NCI-H774 (cell line): ENCODE results near the gene ASAP3.

ENCODE experiments used
- DNase-seq: peaks from one replicate; lab custom pipeline; 2025; lab: John Stamatoyannopoulos, UW

The ASAP3 gene

GRCh38 chr1:23449306-23449705, 34.7 kb downstream of the ASAP3 start:
- no peak for DNase-seq

GRCh38 chr1:23448846-23449245, 35.1 kb downstream of the ASAP3 start:
- DNase-seq = no peak

GRCh38 chr1:23446661-23447310, 37.2 kb downstream of the ASAP3 start:
- no peak for DNase-seq

- no peak for DNase-seq
Measured at GRCh38 chr1:23444596-23445390, 39.2 kb downstream of the ASAP3 start.

DNA sequence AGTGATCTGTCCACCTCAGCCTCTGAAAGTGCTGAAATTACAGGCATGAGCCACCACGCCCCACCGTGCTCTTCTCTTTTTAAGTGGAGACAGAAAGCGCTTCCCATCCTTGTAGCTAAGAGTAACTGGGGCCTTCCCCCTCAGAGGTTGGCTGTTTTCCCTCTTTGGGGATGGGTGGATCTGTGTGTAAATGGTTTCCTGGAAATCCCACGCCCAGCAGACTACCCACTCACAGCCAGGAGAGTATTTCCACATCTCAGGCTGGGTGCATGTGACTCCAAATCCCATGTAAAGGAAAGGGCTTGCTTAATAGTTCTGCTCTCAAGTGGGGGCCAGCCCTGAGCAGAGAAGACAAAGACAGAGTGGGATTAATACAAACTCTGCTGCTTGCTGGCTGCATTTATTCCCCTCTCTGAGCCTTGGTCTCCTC, 39.9 kb downstream of the ASAP3 start:
- no peak for DNase-seq

- no peak for DNase-seq
Measured at GRCh38 chr1:23442751-23443150, 41.2 kb downstream of the ASAP3 start.

DNA sequence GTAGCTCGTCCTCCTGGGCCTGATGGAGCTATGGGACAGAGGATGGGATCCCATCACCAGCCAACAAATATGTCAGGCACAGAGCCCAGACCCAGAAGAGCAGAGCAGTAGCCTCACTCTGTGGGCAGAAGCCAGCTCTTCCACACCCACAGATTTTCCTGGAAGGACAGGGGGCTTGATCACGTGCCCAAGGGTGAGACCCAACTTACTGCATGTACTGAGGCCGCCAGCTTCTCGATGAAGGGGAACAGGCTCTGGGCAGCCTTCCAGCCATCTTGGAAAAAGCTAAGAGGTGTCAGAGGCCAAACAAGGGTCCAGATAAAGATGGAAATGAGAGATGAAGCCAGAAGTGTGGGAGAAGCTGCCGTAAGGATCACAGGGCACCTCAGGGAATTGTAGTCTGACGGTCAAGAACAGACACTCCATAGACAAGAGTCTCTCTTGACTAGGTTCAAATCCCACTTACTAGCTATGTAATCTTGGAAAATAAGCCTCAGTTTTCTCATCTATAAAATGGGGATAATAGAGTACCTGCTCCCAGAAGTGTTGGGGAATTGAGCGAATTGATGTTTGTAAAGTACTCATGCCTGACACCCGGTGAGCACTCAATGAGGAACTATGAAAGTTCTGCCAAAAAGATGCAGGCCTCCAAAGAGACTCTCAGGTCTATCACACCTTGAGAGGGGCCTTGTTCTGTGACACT, 42.4 kb downstream of the ASAP3 start:
- DNase-seq = no peak

DNA sequence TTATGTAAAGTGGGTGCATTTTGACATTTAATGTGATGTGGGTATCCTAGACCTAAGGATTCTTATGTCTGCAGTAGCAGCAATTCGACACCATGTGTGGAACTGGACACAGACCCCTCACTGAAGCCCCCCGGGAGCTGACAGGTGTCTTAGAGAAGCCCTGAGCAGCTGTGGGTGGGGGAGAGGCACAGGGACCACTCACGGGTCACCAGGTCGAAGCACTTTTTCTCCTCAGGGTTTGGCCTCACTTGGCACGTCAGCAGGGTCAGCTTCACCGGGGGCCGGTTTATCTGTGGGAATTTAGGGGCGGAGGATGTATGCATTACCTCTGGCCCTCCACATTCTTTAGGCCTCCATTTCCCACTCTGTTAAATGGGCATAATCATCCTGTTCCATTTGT, 45.4 kb downstream of the ASAP3 start:
- no peak for DNase-seq

DNA sequence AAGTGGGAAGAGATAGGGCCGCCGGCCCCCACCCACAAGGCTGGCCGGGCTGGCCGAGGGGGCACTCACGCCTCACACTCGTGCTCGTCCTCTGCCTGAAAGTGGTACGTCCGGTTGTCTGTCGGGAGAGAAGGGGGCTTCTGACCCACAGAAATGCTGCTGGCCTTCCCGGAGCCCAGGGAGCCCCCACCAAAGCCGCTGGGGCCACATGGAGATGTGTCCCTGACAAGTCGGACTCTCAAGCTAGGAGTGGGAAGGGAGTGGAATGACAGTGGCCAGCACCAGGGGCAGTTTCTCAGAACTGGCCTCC, 46.7 kb downstream of the ASAP3 start:
- DNase-seq = no peak

DNA sequence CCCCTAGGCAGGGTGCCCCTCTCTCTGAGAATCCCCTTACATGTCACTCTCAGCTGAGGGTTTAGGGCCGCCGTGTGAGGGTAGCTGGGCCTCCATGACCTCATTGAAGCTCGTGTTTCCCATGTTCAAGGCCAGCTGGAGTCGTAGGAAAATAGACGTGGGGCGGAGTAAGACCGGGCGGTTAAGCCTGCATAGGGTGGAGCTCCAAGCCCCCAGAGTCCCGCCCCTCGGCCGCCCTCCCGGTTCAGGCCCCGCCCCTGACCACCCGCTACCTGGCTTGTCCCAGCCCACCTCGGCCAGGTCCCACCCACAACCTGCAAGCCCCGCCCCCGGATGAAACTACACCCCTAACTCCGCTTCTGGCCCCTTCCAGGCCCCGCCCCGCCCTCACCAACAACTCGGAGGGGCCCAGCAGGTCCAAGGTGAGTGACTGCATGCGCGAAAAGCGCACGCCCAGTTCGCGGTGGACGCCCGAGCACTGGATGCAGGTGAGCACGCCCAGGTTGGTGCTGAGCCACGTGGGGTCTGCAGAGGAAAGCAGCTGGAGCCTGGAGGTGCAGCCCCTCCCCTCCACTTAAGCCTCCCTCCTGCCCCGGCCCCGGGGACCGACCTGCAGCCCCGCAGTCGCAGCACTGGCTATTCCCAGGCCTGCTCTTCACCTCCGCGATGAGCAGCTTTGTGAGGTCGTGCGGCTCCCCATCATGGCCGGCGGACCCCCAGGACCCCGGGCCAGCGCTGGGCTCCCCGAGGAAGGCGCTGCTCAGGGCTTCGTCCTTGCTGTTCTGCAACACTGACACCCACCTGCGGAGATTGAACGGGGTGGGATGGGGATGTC, 47.2 kb downstream of the ASAP3 start:
- DNase-seq = no peak

DNA sequence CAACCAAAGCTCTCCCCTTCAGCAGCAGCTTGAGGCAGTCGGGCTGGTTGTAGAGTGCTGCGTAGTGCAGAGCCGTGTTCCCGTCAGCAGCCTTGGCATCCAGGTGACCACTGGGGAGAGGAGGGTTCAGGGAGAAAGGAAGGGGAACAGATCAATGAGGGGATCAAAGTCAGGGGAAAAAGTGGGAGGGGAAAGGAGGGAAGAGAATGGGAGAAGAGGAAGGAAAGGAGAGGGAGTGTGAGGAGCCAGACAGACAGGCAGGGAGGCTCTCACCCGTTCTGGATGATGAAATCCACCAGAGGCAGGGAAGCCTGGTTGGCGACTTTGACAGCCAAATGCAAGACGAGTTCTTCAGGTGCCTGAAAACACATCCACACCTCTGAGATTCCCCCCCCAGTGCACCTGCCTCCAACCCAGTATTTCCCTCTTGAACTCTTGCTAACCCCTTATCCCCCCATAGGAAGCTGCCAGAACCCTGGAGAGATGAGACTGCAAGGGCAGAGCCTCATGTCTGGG, 49.7 kb downstream of the ASAP3 start:
- DNase-seq = no peak

- no peak for DNase-seq
Measured at GRCh38 chr1:23433122-23433521, 50.9 kb downstream of the ASAP3 start.

DNA sequence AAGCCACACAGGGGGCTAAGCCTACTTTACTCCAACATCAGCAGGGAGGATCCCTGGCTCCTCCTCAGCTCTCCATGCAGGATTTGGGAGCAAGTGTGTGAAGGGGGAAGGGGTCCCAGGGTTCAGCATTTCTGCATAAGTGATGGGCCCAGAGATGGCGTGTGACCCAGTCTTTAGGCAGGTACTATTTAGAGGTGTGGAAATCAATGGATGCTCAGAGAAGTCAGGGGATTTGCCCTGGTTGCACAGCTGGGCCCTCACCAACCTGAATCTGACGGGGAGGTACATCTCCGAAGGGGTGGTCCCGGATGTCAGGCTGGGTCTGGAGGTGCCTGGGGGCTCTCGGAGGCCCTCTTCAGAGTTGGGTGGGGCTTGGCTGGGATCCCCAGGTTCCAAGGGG, 52.5 kb downstream of the ASAP3 start:
- DNase-seq = no peak

DNA sequence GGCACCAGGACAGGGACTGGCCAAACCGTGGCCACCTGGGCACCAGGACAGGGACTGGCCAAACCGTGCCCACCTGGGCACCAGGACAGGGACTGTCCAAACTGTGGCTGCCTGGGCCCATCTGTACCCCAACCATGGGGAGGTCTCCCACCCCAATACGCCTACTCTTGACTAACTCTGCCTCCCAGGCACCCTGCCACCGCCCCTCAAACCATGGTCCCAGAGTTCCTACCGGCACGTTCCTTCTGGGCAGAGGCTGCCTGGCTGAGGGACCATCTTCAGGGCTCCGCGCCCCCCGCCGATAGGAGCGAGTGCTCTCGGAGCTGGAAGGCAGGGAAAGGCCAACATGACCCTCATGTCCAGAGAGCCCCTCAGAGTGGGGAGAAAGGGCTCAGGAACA, 53.2 kb downstream of the ASAP3 start:
- no peak for DNase-seq

GRCh38 chr1:23428136-23428905, 55.7 kb downstream of the ASAP3 start:
- no peak for DNase-seq

DNA sequence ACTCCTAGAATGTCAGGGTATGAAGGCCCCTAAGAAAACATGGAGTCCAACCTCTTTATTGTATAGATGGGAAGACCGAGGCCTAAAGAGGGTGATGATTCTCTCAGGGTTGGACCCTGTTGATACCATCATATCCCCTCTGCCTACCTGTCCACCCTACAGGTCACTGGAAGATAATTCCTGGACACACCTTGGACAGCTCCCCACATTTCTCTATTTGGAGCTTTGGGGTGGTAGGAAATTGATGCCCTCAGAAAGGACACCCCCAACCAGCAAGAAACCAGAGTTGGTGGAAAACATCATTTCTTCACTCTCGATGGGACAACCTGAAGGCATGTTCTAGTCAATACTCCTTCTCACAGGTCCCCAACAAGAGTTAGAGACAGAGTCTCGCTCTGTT, 56.4 kb downstream of the ASAP3 start:
- no peak for DNase-seq

DNA sequence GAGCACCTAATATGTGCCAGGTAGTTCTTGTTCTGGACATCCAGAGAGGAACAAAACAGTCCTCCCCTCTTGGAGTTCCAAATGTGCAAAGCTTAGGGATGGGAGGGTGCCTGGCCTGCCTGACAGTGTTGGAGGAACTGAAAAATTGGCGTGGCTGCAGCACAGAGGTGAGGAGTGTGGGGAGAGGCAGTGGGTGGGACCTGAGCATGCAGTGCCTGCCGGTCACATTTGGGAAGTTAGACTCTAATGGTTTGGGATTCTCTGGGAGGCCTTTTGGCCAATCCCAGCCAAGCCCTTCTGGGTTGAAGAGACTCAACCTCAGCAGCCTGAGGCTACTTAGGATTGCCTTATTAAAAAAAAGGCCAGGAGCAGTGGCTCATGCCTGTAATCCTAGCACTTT, 57.2 kb downstream of the ASAP3 start:
- no peak for DNase-seq

DNA sequence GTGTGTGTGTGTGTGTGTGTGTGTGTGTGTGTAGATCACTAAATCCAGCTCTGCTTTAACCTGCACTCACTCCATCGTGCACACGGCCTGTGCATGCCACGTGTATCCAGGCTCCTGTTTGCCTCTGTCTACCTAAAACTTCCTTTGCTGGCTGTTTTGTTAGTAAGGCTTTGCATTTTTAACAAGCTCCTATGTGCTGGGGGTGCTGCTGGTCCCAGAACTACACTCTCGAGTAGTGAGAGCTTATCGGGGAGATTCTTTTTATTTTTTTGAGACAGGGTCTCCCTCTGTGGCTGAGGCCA, 58.8 kb downstream of the ASAP3 start:
- DNase-seq = no peak

- DNase-seq = no peak
Measured at GRCh38 chr1:23424293-23425192, 59.4 kb downstream of the ASAP3 start, which contains the start of gene TCEA3. Gene TCEA3 (minus strand): TSS chr1:23424748. CDS start chr1:23424633, 115 bp downstream.
